Type B pancreatic cell (in vitro differentiated cells): ENCODE results near the gene TOLLIP. TPM values are rescaled to one million over a fixed set of nuclear protein-coding genes. Genes with fewer than 3 reads are reported as not detected.
A peak's percentile ranks its signal among the peaks of the same experiment; 100 is the strongest.

ENCODE experiments used
- DNase-seq: peaks from one replicate; pipeline ENCODE4 v3.0.0; 2021; ENCODE audit warnings: mixed read lengths; ENCODE audit not compliant: unreplicated experiment; ENCODE audit errors: extremely low spot score
- H3K27ac Mint-ChIP-seq: 2 replicates; pipeline ENCODE4 v1.8.0; 2021; ENCODE audit warnings: mild to moderate bottlenecking, mixed read lengths
- H3K27me3 Mint-ChIP-seq: 2 replicates; pipeline ENCODE4 v1.8.0; 2021; ENCODE audit warnings: mixed read lengths
- H3K36me3 Mint-ChIP-seq: 2 replicates; pipeline ENCODE4 v1.8.0; 2021; ENCODE audit warnings: mixed read lengths
- H3K4me1 Mint-ChIP-seq: one replicate; pipeline ENCODE4 v1.8.0; 2021; ENCODE audit warnings: mixed read lengths; ENCODE audit not compliant: unreplicated experiment
- H3K4me3 Mint-ChIP-seq: 2 replicates; pipeline ENCODE4 v1.8.0; 2021; ENCODE audit warnings: mild to moderate bottlenecking, mixed read lengths
- H3K9me3 Mint-ChIP-seq: 2 replicates; pipeline ENCODE4 v1.8.0; 2021; ENCODE audit warnings: mixed read lengths
- CTCF ChIP-seq: fragments of 200-600 bp; sonication (generic); conservative IDR thresholded peaks from 2 replicates; pipeline ENCODE4 v1.5.0; 2021; ENCODE audit warnings: antibody characterized with exemption, mild to moderate bottlenecking
- total RNA-seq: library from RNA; stranded (reverse); gene quantifications from 2 replicates; pipeline ENCODE4 v1.2.1, GENCODE V29; 2021; ENCODE audit warnings: low replicate concordance

TOLLIP gene
- total RNA-seq, 1 donor from 2014 or later, result 49.2 TPM

DNA sequence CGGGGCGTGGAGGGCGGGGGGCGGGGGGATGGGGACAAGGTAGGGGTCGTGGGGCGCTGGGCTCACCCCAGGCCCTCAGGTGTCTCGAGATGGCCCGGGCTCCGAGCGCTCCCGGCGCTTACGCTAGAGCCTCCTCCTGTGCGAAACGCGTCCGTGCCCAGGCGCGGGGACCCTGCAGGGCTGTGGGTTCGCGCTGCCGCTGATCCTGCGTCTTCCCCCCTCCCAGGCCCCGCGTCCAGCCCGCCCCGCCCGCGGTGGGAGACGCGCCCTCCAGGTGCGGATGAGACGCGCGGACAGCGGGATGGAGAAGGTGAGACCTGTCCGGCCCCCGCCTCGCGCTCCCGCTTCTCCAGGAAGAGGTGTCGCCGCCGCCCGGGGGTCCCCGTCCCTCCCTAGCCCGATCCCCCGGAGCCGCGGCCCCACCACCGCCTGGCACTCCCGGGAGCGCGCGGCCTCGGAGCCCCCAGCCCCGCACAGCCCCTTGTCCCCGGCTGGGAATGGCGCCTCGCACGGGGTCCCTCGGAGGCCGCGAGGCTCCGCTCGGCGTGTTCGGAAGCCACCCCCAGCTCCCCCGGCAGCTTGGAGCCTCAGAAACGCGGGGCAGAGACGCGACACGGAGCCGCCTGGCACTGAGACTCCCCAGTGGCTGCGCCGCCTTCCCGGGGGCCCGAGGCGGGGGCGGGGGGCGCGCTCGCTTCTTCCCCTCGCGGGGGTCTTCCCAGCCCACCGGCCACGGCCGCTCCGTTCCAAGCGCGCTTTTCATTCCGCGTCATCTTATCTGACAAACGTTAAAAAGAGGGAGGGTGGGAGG, 27.6 kb upstream of the TOLLIP start:
- peaks cover 5% of the 10 kb centered on the region for H3K9me3 Mint-ChIP-seq
- H3K4me3 Mint-ChIP-seq, result no peak overlapping the region
- H3K27ac Mint-ChIP-seq, result no peak overlapping the region
- peaks cover 3% of the 10 kb centered on the region for H3K36me3 Mint-ChIP-seq
- TF ChIP-seq CTCF, result no peak
- DNase-seq, result no peak
- H3K27me3 Mint-ChIP-seq, result peaks cover 23% of the 10 kb centered on the region
- H3K4me1 Mint-ChIP-seq, result peaks cover 4% of the 10 kb centered on the region

DNA sequence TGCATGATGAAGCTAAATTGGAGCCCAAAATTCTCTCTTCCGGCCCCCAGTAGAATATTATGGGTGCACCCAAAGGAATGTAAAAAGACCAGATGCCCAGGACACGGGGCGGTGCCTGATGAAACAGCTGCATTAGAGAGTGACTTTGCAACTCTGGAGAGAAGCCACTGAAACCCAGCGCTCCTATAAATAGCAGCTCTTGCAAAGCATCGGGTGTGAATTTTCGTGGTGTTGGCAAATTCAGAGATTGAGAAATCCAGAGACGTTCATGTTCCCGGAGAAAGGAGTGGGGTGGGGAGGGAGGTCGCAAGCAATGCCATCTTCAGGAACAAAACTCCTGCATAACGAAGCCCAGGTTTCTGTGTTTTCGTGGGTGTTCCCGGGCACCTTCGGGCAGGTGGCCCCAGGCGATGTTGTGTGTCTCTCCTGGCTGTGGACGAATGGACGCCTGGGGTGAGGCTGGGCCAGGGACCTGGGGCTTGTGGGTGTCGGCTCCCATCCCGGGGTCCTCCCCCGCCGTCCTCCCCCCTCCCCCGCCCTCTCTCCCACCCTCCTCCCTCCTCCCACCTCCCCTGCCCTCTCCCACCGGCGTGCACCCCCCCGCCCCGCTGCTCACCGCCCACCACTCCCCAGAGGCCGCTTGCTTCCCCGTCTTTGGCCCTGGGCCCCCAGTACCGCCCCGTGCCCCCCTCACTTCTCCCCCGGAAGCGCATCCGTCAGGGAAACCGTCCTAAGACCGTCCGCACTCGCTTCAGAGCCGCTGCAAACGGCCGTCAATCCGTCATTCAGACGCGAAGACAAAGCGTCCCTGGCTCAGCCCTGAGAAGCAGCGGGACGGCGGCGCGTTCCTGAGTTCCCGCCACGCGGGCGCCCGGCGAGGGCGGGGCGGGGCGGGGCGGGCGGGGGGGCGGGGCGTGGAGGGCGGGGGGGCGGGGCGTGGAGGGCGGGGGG, 26.7 kb upstream of the TOLLIP start:
- Mint-ChIP-seq H3K27me3 (peaks cover 23% of the 10 kb centered on the region), H3K9me3 (peaks cover 5% of the 10 kb centered on the region), H3K27ac (peak overlapping the region; percentile 92), H3K4me1 (peaks cover 4% of the 10 kb centered on the region), H3K36me3 (peaks cover 3% of the 10 kb centered on the region), H3K4me3 (peak overlapping the region; percentile 84)
- TF ChIP-seq CTCF, result no peak
- no peak for DNase-seq

DNA sequence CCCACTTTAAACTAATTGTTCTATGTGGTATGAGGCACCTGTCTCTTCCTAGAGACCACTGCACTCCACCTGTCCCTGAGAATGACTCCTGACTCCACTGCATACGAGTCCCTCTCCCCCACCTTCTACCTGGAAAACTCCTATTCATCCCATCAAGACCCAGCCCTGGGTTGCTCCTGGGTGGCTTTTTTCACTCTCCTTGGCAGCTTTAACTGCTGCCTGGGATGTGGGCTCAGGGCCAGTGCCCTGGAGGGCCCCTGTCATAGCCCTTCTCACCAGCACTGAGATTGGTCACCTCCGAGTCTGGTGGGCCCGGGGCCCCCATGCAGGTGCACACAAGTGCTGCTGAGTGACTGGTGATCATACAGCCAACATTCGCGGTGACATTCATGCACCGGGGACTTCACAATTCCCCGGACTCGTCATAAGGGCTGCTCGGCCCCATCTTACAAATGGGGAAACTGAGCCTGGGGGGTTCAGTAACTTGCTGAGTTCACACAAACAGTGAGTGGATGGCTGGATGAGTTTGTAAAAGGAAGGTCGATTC, 25.9 kb upstream of the TOLLIP start:
- H3K36me3 Mint-ChIP-seq, result peaks cover 3% of the 10 kb centered on the region
- H3K4me1 Mint-ChIP-seq, result peaks cover 4% of the 10 kb centered on the region
- H3K27ac Mint-ChIP-seq, result peak overlapping the region; percentile 92
- no peak for TF ChIP-seq CTCF
- peaks cover 23% of the 10 kb centered on the region for H3K27me3 Mint-ChIP-seq
- no peak for DNase-seq
- peaks cover 5% of the 10 kb centered on the region for H3K9me3 Mint-ChIP-seq
- peak overlapping the region; percentile 84 for H3K4me3 Mint-ChIP-seq

DNA sequence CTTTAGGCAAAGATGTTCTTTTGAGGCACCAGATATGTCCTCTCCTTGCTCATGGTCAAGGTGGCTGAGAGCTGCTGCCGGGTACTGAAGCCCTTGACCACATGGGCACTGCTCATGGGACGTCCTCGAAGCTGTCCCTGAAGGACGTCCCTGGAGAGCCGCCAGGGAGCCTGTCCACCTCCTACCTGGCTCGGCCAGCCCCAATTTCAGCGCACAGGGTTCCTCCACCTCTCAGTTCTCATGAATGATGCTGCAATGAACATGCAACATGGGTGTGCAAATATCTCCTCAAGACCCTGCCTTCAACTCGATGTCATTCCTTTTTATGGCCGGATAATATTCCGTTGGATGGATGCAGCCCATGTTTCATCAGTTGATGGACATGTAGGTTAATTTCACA, 24.4 kb upstream of the TOLLIP start:
- Mint-ChIP-seq H3K9me3 (peaks cover 5% of the 10 kb centered on the region), H3K4me3 (no peak overlapping the region), H3K27ac (no peak overlapping the region), H3K4me1 (peaks cover 4% of the 10 kb centered on the region), H3K36me3 (peaks cover 3% of the 10 kb centered on the region), H3K27me3 (peaks cover 23% of the 10 kb centered on the region)
- no peak for DNase-seq
- no peak for TF ChIP-seq CTCF

GRCh38 chr11:1333091-1333772, 23.8 kb upstream of the TOLLIP start:
- H3K36me3 Mint-ChIP-seq, result peaks cover 3% of the 10 kb centered on the region
- H3K9me3 Mint-ChIP-seq, result peaks cover 5% of the 10 kb centered on the region
- H3K4me1 Mint-ChIP-seq, result peaks cover 4% of the 10 kb centered on the region
- no peak overlapping the region for H3K27ac Mint-ChIP-seq
- DNase-seq, result no peak
- H3K27me3 Mint-ChIP-seq, result peaks cover 20% of the 10 kb centered on the region
- no peak for TF ChIP-seq CTCF
- peak overlapping the region; percentile 68 for H3K4me3 Mint-ChIP-seq
